Smooth muscle cell (in vitro differentiated cells): ENCODE data around the gene TMEM200B. TPM values are rescaled to one million over a fixed set of nuclear protein-coding genes. Genes with fewer than 3 reads are reported as not detected.
"Not testable (repeated sequence)": the region's sequence is repeated elsewhere in the genome, so short reads cannot be mapped to it uniquely, and the experiment has no call there.

Experiments used
- DNase-seq: peaks from one replicate; lab custom pipeline; 2025; ENCODE audit not compliant: unreplicated experiment; lab: John Stamatoyannopoulos, UW
- H2AFZ ChIP-seq: fragments of 200-600 bp; sonication (generic); 2 replicates; pipeline ENCODE4 v1.6.0; 2016; ENCODE audit warnings: antibody characterized with exemption, low read depth, mild to moderate bottlenecking
- H3F3A ChIP-seq: fragments of 200-600 bp; sonication (generic); 2 replicates; pipeline ENCODE4 v1.6.0; 2017; ENCODE audit warnings: antibody characterized with exemption, low read depth
- H3K27ac ChIP-seq: fragments of 200-600 bp; sonication (generic); 2 replicates; pipeline ENCODE4 v1.5.1; 2016; ENCODE audit warnings: low read depth, mild to moderate bottlenecking
- H3K27me3 ChIP-seq: fragments of 200-600 bp; sonication (generic); 2 replicates; pipeline ENCODE4 v1.6.1; 2016; ENCODE audit warnings: low read depth, mild to moderate bottlenecking
- H3K36me3 ChIP-seq: fragments of 200-600 bp; sonication (generic); 2 replicates; pipeline ENCODE4 v1.5.1; 2016; ENCODE audit warnings: low read depth
- H3K4me1 ChIP-seq: fragments of 200-600 bp; sonication (generic); 2 replicates; pipeline ENCODE4 v1.5.1; 2016; ENCODE audit warnings: low read depth
- H3K4me2 ChIP-seq: fragments of 200-600 bp; sonication (generic); 2 replicates; pipeline ENCODE4 v1.6.0; 2016; ENCODE audit warnings: mild to moderate bottlenecking
- H3K4me3 ChIP-seq: fragments of 200-600 bp; sonication (generic); 2 replicates; pipeline ENCODE4 v1.5.1; 2016; ENCODE audit warnings: mild to moderate bottlenecking
- H3K79me2 ChIP-seq: fragments of 200-600 bp; sonication (generic); 2 replicates; pipeline ENCODE4 v1.6.0; 2016; ENCODE audit warnings: low read depth, mild to moderate bottlenecking
- H3K9ac ChIP-seq: fragments of 200-600 bp; sonication (generic); 2 replicates; pipeline ENCODE4 v1.6.0; 2016; ENCODE audit warnings: low read depth
- H3K9me3 ChIP-seq: fragments of 200-600 bp; sonication (generic); replicated peaks from 2 replicates; pipeline ENCODE4 v1.5.1; 2016; ENCODE audit warnings: low read depth
- H4K20me1 ChIP-seq: fragments of 200-600 bp; sonication (generic); 2 replicates; pipeline ENCODE4 v1.6.0; 2016; ENCODE audit warnings: low read depth
- CTCF ChIP-seq: fragments of 200-600 bp; sonication (generic); IDR thresholded peaks from 2 replicates; pipeline ENCODE4 v1.5.1; 2017; ENCODE audit warnings: borderline replicate concordance, mild to moderate bottlenecking, antibody characterized with exemption; ENCODE audit not compliant: insufficient read depth, poor library complexity, severe bottlenecking
- WGBS: methylation state at CpG from one replicate; pipeline ENCODE4 v1.1.7; 2016; ENCODE audit warnings: low lambda C conversion rate; 5-methylcytosine and 5-hydroxymethylcytosine counted together
- polyA plus RNA-seq: library from polyadenylated mRNA; unstranded; fragments of >200 nt; fragmentation: Nextera tagmentation; extraction: Ambion mirVana; gene quantifications from 2 replicates; pipeline ENCODE4 v1.2.1, GENCODE V29; 2016
- total RNA-seq: library from RNA; depleted of rRNA; stranded (reverse); fragments of >200 nt; gene quantifications from 2 replicates; pipeline ENCODE4 v1.2.3, GENCODE V29; 2014

The TMEM200B gene
- total and polyA plus RNA-seq, 2 experiments from 2014 or later: 20.5 to 33.2 TPM

GRCh38 chr1:29157269-29157601 is 33.5 kb upstream of the TMEM200B start:
- no peaks in the 10 kb centered on the region for H3K27me3 ChIP-seq
- peaks cover 39% of the 10 kb centered on the region for H3F3A ChIP-seq
- 5% methylated on average over 3 of the region's 3 CpGs for WGBS
- no peaks in the 10 kb centered on the region for H3K9me3 ChIP-seq
- no peak for TF ChIP-seq CTCF
- peaks cover 8% of the 10 kb centered on the region for H3K36me3 ChIP-seq
- no peak for DNase-seq
- peaks cover 53% of the 10 kb centered on the region for H4K20me1 ChIP-seq
- H3K9ac ChIP-seq: no peak overlapping the region
- peaks cover 62% of the 10 kb centered on the region for H3K79me2 ChIP-seq
- no peak overlapping the region for H3K4me3 ChIP-seq
- peak overlapping the region; percentile 89 for H3K27ac ChIP-seq
- peaks cover 20% of the 10 kb centered on the region for H3K4me1 ChIP-seq
- peak overlapping the region; percentile 75 for H3K4me2 ChIP-seq
- H2AFZ ChIP-seq: no peak overlapping the region

GRCh38 chr1:29156543-29157268 is 33.0 kb upstream of the TMEM200B start:
- Histone ChIP-seq H3K9me3 (no peaks in the 10 kb centered on the region), H3F3A (peaks cover 39% of the 10 kb centered on the region), H3K27ac (peak overlapping the region; percentile 89), H4K20me1 (peaks cover 48% of the 10 kb centered on the region), H3K9ac (peak overlapping the region; percentile 30), H3K4me1 (peaks cover 17% of the 10 kb centered on the region), H3K79me2 (peaks cover 63% of the 10 kb centered on the region), H2AFZ (no peak overlapping the region), H3K4me3 (no peak overlapping the region), H3K4me2 (peak overlapping the region; percentile 75), H3K36me3 (peaks cover 8% of the 10 kb centered on the region), H3K27me3 (no peaks in the 10 kb centered on the region)
- 3% methylated on average over 10 of the region's 10 CpGs for WGBS
- no peak for TF ChIP-seq CTCF
- no peak for DNase-seq

GRCh38 chr1:29152046-29152805 is 28.5 kb upstream of the TMEM200B start:
- Histone ChIP-seq H3K36me3 (peaks cover 19% of the 10 kb centered on the region), H3K9ac (no peak overlapping the region), H3K4me1 (peaks cover 6% of the 10 kb centered on the region), H3K27me3 (no peaks in the 10 kb centered on the region), H4K20me1 (peaks cover 26% of the 10 kb centered on the region), H3K9me3 (no peaks in the 10 kb centered on the region), H2AFZ (no peak overlapping the region), H3K27ac (peak overlapping the region; percentile 7), H3K4me3 (no peak overlapping the region), H3K79me2 (peaks cover 48% of the 10 kb centered on the region), H3F3A (peaks cover 13% of the 10 kb centered on the region), H3K4me2 (no peak overlapping the region)
- no peak for DNase-seq
- 84% methylated on average over 8 of the region's 8 CpGs for WGBS
- TF ChIP-seq CTCF: no peak

- not testable (repeated sequence) for H2AFZ ChIP-seq, H3K4me2 ChIP-seq, H3K4me3 ChIP-seq, H3K9me3 ChIP-seq, H3K27ac ChIP-seq, H3K4me1 ChIP-seq, DNase-seq, H3K27me3 ChIP-seq, H3K9ac ChIP-seq
- peaks cover 19% of the 10 kb centered on the region for H3K36me3 ChIP-seq
- peaks cover 42% of the 10 kb centered on the region for H3K79me2 ChIP-seq
- WGBS: 88% methylated on average over 9 of the region's 9 CpGs
- H3F3A ChIP-seq: peaks cover 20% of the 10 kb centered on the region
- H4K20me1 ChIP-seq: peaks cover 15% of the 10 kb centered on the region
Observed at GRCh38 chr1:29150346-29150745, 26.6 kb upstream of the TMEM200B start.
